Measurements from ENCODE around the gene AMBP. TPM values are rescaled to one million over a fixed set of nuclear protein-coding genes. Genes with fewer than 3 reads are reported as not detected.

AMBP gene
- total and polyA plus RNA-seq, 2 donors (not counting 1 experiment from before 2014, with no cell fraction given) = not detected

DNA sequence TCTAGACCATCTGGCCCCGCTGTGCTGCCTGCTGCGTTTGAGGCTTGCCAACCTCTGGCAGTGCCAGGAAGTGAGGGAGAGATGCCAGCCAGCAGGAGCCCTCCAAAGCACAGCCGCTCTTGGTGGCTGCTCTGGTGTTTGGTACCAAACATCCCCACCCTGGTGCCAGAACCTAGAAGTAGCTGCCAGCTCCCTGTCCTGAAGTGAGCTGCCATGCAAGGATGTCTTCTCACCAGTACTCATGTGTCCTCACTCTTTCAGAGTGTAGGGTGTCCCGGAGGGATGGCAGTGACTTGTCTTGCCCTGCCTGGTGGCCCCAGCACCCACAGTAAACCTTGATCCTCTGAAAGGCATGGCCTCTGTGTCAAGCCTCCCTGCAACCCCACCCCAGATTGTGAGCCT, 43.4 kb downstream of the AMBP start:
- intact Hi-C loops (cut with micrococcal nuclease) = no loop called here
- H3K9me3 ChIP-seq (ENCODE audit: control extremely low read depth in 1 of 3, control insufficient read depth in 2 of 3, insufficient read depth in 1 of 3, low read length in 2 of 3) = no peaks in the 10 kb centered on the region
- H3K27me3 Mint-ChIP-seq = no peaks in the 10 kb centered on the region
- ChIA-PET CTCF (no interaction called here), POLR2A (no interaction called here)
- no peaks in the 10 kb centered on the region for H3K27me3 ChIP-seq (replicated peaks in 1 of 4; ENCODE audit: control extremely low read depth in 1 of 4, control insufficient read depth in 3 of 4, insufficient read depth in 4 of 4, low read length in 3 of 4)
- no peak overlapping the region for H3K4me2 ChIP-seq (replicated peaks; ENCODE audit: low read depth, low read length, poor library complexity, severe bottlenecking)
- H2AFZ ChIP-seq (ENCODE audit: insufficient read depth, low read depth, low read length, poor library complexity, severe bottlenecking) = no peak overlapping the region
- TF ChIP-seq, protein P1, sequence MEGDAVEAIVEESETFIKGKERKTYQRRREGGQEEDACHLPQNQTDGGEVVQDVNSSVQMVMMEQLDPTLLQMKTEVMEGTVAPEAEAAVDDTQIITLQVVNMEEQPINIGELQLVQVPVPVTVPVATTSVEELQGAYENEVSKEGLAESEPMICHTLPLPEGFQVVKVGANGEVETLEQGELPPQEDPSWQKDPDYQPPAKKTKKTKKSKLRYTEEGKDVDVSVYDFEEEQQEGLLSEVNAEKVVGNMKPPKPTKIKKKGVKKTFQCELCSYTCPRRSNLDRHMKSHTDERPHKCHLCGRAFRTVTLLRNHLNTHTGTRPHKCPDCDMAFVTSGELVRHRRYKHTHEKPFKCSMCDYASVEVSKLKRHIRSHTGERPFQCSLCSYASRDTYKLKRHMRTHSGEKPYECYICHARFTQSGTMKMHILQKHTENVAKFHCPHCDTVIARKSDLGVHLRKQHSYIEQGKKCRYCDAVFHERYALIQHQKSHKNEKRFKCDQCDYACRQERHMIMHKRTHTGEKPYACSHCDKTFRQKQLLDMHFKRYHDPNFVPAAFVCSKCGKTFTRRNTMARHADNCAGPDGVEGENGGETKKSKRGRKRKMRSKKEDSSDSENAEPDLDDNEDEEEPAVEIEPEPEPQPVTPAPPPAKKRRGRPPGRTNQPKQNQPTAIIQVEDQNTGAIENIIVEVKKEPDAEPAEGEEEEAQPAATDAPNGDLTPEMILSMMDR (IDR thresholded peaks at IDR 0.05) = no peak
- TF ChIP-seq EZH2 (IDR thresholded peaks at IDR 0.05; ENCODE audit: borderline replicate concordance, insufficient read depth, low read depth, low read length, poor library complexity, severe bottlenecking) = no peak
- H3K36me3 ChIP-seq (replicated peaks in 1 of 2; ENCODE audit: control extremely low read depth in 1 of 2, control insufficient read depth in 1 of 2, extremely low read depth in 1 of 2, insufficient read depth in 2 of 2, low read length in 1 of 2) = no peaks in the 10 kb centered on the region
- H4K20me1 ChIP-seq (ENCODE audit: control insufficient read depth, insufficient read depth, low read length, poor library complexity, severe bottlenecking) = no peaks in the 10 kb centered on the region
- no peaks in the 10 kb centered on the region for H3K4me1 Mint-ChIP-seq
- H3K4me1 ChIP-seq (ENCODE audit: control insufficient read depth in 2 of 2, insufficient read depth in 2 of 2, low read length in 2 of 2) = no peaks in the 10 kb centered on the region
- H3K27ac Mint-ChIP-seq = no peak overlapping the region
- H3K27ac ChIP-seq (ENCODE audit: low read length in 2 of 2) = no peak overlapping the region
- no peak overlapping the region for H3K4me3 ChIP-seq (ENCODE audit: control extremely low read depth in 1 of 5, extremely low read depth in 1 of 5, insufficient read depth in 1 of 5, low read depth in 2 of 5, low read length in 4 of 5)
- no peaks in the 10 kb centered on the region for H3K79me2 ChIP-seq (ENCODE audit: control insufficient read depth, insufficient read depth, low read length)
- no peak overlapping the region for H3K9ac ChIP-seq (ENCODE audit: low read length)
- no peak overlapping the region for H3K4me3 Mint-ChIP-seq
- H3K9me3 Mint-ChIP-seq (ENCODE audit: insufficient read depth) = no peaks in the 10 kb centered on the region
- no peak for DNase-seq
- whole genome bisulfite sequencing (ENCODE audit: insufficient coverage) = 83% methylated on average over 3 of the region's 4 CpGs
- ATAC-seq (ENCODE audit: low read depth) = no peak

DNA sequence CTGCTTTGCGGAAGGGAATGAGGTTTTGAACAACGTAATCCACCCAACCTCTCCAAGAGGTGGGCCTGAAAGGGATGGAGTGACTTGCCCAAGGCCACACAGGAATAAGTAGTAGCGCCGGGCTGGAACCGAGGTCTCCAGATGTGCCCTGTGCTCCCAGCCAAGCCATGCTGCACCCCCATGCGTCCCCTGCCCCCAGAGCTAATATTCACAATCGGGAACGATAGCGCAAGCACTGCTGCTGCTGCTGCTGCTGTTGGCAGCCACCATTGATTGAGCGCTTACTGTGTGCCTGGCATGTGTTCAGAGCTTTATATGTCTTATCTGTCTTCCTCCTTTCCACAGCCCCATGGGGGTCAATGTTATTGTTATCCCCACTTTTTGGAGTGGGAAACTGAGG, 43.9 kb downstream of the AMBP start:
- no peaks in the 10 kb centered on the region for H3K27me3 ChIP-seq (replicated peaks in 1 of 4; ENCODE audit: control extremely low read depth in 1 of 4, control insufficient read depth in 3 of 4, insufficient read depth in 4 of 4, low read length in 3 of 4)
- Mint-ChIP-seq H3K4me3 (no peak overlapping the region), H3K9me3 (ENCODE audit: insufficient read depth) (no peaks in the 10 kb centered on the region), H3K27me3 (no peaks in the 10 kb centered on the region), H3K27ac (no peak overlapping the region), H3K4me1 (no peaks in the 10 kb centered on the region)
- DNase-seq (no peak), ATAC-seq (ENCODE audit: low read depth) (no peak)
- H3K9ac ChIP-seq (ENCODE audit: low read length) = no peak overlapping the region
- no peak for TF ChIP-seq EZH2 (IDR thresholded peaks at IDR 0.05; ENCODE audit: borderline replicate concordance, insufficient read depth, low read depth, low read length, poor library complexity, severe bottlenecking)
- TF ChIP-seq, protein P1 (IDR thresholded peaks at IDR 0.05) = no peak
- no peak overlapping the region for H2AFZ ChIP-seq (ENCODE audit: insufficient read depth, low read depth, low read length, poor library complexity, severe bottlenecking)
- ChIA-PET CTCF (no interaction called here), POLR2A (no interaction called here)
- no peaks in the 10 kb centered on the region for H3K36me3 ChIP-seq (replicated peaks in 1 of 2; ENCODE audit: control extremely low read depth in 1 of 2, control insufficient read depth in 1 of 2, extremely low read depth in 1 of 2, insufficient read depth in 2 of 2, low read length in 1 of 2)
- H3K4me3 ChIP-seq (ENCODE audit: control extremely low read depth in 1 of 5, extremely low read depth in 1 of 5, insufficient read depth in 1 of 5, low read depth in 2 of 5, low read length in 4 of 5) = no peak overlapping the region
- no peaks in the 10 kb centered on the region for H3K9me3 ChIP-seq (ENCODE audit: control extremely low read depth in 1 of 3, control insufficient read depth in 2 of 3, insufficient read depth in 1 of 3, low read length in 2 of 3)
- H3K4me1 ChIP-seq (ENCODE audit: control insufficient read depth in 2 of 2, insufficient read depth in 2 of 2, low read length in 2 of 2) = no peaks in the 10 kb centered on the region
- WGBS (ENCODE audit: insufficient coverage) = 96% methylated on average over 9 of the region's 10 CpGs
- H3K79me2 ChIP-seq (ENCODE audit: control insufficient read depth, insufficient read depth, low read length) = no peaks in the 10 kb centered on the region
- intact Hi-C loops (cut with micrococcal nuclease) = no loop called here
- H3K4me2 ChIP-seq (replicated peaks; ENCODE audit: low read depth, low read length, poor library complexity, severe bottlenecking) = no peak overlapping the region
- H4K20me1 ChIP-seq (ENCODE audit: control insufficient read depth, insufficient read depth, low read length, poor library complexity, severe bottlenecking) = no peaks in the 10 kb centered on the region
- no peak overlapping the region for H3K27ac ChIP-seq (ENCODE audit: low read length in 2 of 2)
